DOHH2 (cell line): ENCODE results near the gene HECTD1.

Experiments used
- EZH2phosphoT487 ChIP-seq: fragments of 200-600 bp; sonication (generic); IDR thresholded peaks from 2 replicates; pipeline ENCODE4 v1.6.1; 2017; ENCODE audit warnings: borderline replicate concordance, mild to moderate bottlenecking, antibody characterized with exemption, low read length, moderate library complexity, mixed read lengths
- TF ChIP-seq, protein P1 (sequence below): fragments of 200-600 bp; sonication (generic); IDR thresholded peaks from one replicate; pipeline ENCODE4 v1.5.1; 2014; ENCODE audit warnings: antibody characterized with exemption, mild to moderate bottlenecking, low read depth, low read length; ENCODE audit not compliant: poor library complexity, severe bottlenecking

DNA sequence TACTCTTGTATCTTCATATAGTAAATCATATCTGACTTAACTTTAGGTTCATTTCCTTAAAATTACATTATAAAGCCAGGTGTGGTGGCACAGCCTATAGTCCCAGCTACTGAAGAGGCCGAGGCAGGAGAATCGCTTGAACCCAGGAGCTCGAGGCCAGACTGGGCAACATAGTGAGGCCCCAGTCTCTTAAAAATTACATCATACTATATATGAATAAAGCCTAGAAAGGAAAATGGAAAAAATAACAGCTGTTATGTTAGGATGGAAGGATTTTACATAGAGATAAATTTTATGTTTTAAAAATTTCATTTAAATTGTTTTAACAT lies 4.2 kb downstream of the HECTD1 start:
- TF ChIP-seq, protein P1, sequence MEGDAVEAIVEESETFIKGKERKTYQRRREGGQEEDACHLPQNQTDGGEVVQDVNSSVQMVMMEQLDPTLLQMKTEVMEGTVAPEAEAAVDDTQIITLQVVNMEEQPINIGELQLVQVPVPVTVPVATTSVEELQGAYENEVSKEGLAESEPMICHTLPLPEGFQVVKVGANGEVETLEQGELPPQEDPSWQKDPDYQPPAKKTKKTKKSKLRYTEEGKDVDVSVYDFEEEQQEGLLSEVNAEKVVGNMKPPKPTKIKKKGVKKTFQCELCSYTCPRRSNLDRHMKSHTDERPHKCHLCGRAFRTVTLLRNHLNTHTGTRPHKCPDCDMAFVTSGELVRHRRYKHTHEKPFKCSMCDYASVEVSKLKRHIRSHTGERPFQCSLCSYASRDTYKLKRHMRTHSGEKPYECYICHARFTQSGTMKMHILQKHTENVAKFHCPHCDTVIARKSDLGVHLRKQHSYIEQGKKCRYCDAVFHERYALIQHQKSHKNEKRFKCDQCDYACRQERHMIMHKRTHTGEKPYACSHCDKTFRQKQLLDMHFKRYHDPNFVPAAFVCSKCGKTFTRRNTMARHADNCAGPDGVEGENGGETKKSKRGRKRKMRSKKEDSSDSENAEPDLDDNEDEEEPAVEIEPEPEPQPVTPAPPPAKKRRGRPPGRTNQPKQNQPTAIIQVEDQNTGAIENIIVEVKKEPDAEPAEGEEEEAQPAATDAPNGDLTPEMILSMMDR = no peak
- TF ChIP-seq EZH2phosphoT487 = no peak
